Pancreas (tissue), 10 donors: ENCODE results near the gene RAB19. TPM values are rescaled to one million over a fixed set of nuclear protein-coding genes. Genes with fewer than 3 reads are reported as not detected.

Experiments used
- ATAC-seq, 4 donors: fragments of 200-7000 bp; cut with Tn5 transposase; one replicate each; pipeline versions ENCODE4 v1.8.0 to v1.9.1; 2020; ENCODE audit warnings: mild to moderate bottlenecking in 4 of 4, moderate library complexity in 4 of 4
- DNase-seq, 6 donors: peaks; one replicate each; pipeline ENCODE4 v3.0.0-alpha.2; 2020
- FAIRE-seq: peaks from 2 replicates; lab custom pipeline; 2012; peaks lifted over from hg19 to GRCh38; lab: Jason Lieb, UNC
- H3K27ac ChIP-seq, 4 donors: fragments of 200-600 bp; sonication (generic); 1 replicate in 3 of 4; 2 replicates in 1 of 4; pipeline versions ENCODE4 v1.5.0 to v1.8.0; 2020
- H3K27me3 ChIP-seq, 4 donors: fragments of 200-600 bp; one replicate each; pipeline ENCODE4 v1.8.0; 2021
- H3K36me3 ChIP-seq, 3 donors: fragments of 200-600 bp; sonication (generic) in 1 of 3; one replicate each; pipeline versions ENCODE4 v1.5.0 to v1.8.0; 2020 to 2021
- H3K4me1 ChIP-seq, 3 donors: fragments of 200-600 bp; one replicate each; pipeline ENCODE4 v1.8.0; 2021
- H3K4me3 ChIP-seq, 4 donors: fragments of 200-600 bp; sonication (generic) in 2 of 4; one replicate each; pipeline versions ENCODE4 v1.5.0 to v1.8.0; 2020 to 2021
- H3K9me3 ChIP-seq, 4 donors: fragments of 200-600 bp; one replicate each; pipeline ENCODE4 v1.8.0; 2021
- WGBS, 2 donors: extraction: QIAGEN DNeasy Blood & Tissue Kit; methylation state at CpG; one replicate each; pipeline ENCODE4 v1.1.7; 2013; 5-methylcytosine and 5-hydroxymethylcytosine counted together
- intact Hi-C, 3 donors: fragments of 100-400 bp; cut with DNase I; formaldehyde crosslinking; loops; one replicate each; pipeline versions ENCODE4 v1.11.1 to v1.14.2; 2022
- polyA plus RNA-seq, 2 donors: library from polyadenylated mRNA; stranded (reverse); fragments of 200-250 nt; gene quantifications; one replicate each; pipeline ENCODE4 v1.2.3, GENCODE V29; 2013
- total RNA-seq, 6 donors: library from RNA; stranded (reverse); fragmentation: NEBNext Ultra II Directional in 4 of 6; extraction: Animal tissue kit (Norgen Biotek cat#: 25700) in 4 of 6; gene quantifications; one replicate each; pipeline versions ENCODE4 v1.2.1 to v1.2.4, GENCODE V29; 2021 to 2023
- TF ChIP-seq, protein P1 (sequence below), 4 donors: fragments of 200-600 bp; sonication (generic) in 3 of 4; IDR thresholded peaks; one replicate each; pipeline versions ENCODE4 v1.5.0 to v1.8.0; 2021; ENCODE audit warnings: antibody characterized with exemption in 4 of 4
- donor health status: healthy with polysubstance abuse.
- donor health status: DM: no; HTN: no; CAD: no; lungs with moderate emphysema.
- donor health status: DM: no; HTN: no; CAD: no.
- donor health status: control.
- donor health status: control.
- donor health status: Bipolar disorder and iron deficiency.
- donor health status: DM: yes; HTN: yes; CAD: no.
- donor health status: DM: no; HTN: no; CAD: no.
- donor health status: DM: no; HTN: no; CAD: no.
- donor health status: DM: yes; HTN: yes; CAD: no.

The RAB19 gene
- total and polyA plus RNA-seq, 8 donors = 1.5 to 10.7 (median 6.1) TPM

GRCh38 chr7:140390466-140391190 lies 13.2 kb upstream of the RAB19 start:
- H3K4me3 ChIP-seq = no peak overlapping the region
- ATAC-seq = peak in 3 of 4 donors; percentile 16 to 66 (median 48)

GRCh38 chr7:140391634-140392033 lies 12.2 kb upstream of the RAB19 start:
- no peak overlapping the region for H3K4me3 ChIP-seq
- no peak overlapping the region for H3K27ac ChIP-seq
- FAIRE-seq (no peak), DNase-seq (no peak), ATAC-seq (no peak)
- intact Hi-C loops = no loop called here
- TF ChIP-seq, protein P1, sequence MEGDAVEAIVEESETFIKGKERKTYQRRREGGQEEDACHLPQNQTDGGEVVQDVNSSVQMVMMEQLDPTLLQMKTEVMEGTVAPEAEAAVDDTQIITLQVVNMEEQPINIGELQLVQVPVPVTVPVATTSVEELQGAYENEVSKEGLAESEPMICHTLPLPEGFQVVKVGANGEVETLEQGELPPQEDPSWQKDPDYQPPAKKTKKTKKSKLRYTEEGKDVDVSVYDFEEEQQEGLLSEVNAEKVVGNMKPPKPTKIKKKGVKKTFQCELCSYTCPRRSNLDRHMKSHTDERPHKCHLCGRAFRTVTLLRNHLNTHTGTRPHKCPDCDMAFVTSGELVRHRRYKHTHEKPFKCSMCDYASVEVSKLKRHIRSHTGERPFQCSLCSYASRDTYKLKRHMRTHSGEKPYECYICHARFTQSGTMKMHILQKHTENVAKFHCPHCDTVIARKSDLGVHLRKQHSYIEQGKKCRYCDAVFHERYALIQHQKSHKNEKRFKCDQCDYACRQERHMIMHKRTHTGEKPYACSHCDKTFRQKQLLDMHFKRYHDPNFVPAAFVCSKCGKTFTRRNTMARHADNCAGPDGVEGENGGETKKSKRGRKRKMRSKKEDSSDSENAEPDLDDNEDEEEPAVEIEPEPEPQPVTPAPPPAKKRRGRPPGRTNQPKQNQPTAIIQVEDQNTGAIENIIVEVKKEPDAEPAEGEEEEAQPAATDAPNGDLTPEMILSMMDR (IDR thresholded peaks at IDR 0.05) = no peak
- H3K4me1 ChIP-seq = peaks cover 0 to 7% (median 3%) of the 10 kb centered on the region in 3 donors
- WGBS, 2 donors = 78 to 79% methylated on average over 1 of the region's 1 CpG
- H3K27me3 ChIP-seq = no peaks in the 10 kb centered on the region
- H3K9me3 ChIP-seq = no peaks in the 10 kb centered on the region
- no peaks in the 10 kb centered on the region for H3K36me3 ChIP-seq

More at GRCh38 chr7:140390466-140391190, 13.2 kb upstream of the RAB19 start:
- TF ChIP-seq, protein P1 (IDR thresholded peaks at IDR 0.05) = no peak
- Histone ChIP-seq H3K9me3 (no peaks in the 10 kb centered on the region), H3K4me1 (no peaks in the 10 kb centered on the region), H3K36me3 (no peaks in the 10 kb centered on the region), H3K27me3 (no peaks in the 10 kb centered on the region), H3K27ac (no peak overlapping the region)
- WGBS, 2 donors = 71 to 73% methylated on average over 8 of the region's 8 CpGs
- FAIRE-seq (no peak), DNase-seq (no peak)
- intact Hi-C loops = no loop called here

- Histone ChIP-seq H3K4me1 (peaks cover 2 to 11% (median 5%) of the 10 kb centered on the region in 3 donors), H3K9me3 (no peaks in the 10 kb centered on the region), H3K36me3 (no peaks in the 10 kb centered on the region), H3K4me3 (no peak overlapping the region), H3K27me3 (no peaks in the 10 kb centered on the region), H3K27ac (no peak overlapping the region)
- WGBS, 2 donors = 93 to 97% methylated on average over 12 of the region's 12 CpGs
- FAIRE-seq = no peak
- DNase-seq = peak in 1 of 6 donors; percentile 21
- ATAC-seq = no peak
- intact Hi-C loops = no loop called here
- TF ChIP-seq, protein P1 (IDR thresholded peaks at IDR 0.05) = no peak
These were observed 10.0 kb upstream of the RAB19 start for GRCh38 chr7:140393756-140394306.

DNA sequence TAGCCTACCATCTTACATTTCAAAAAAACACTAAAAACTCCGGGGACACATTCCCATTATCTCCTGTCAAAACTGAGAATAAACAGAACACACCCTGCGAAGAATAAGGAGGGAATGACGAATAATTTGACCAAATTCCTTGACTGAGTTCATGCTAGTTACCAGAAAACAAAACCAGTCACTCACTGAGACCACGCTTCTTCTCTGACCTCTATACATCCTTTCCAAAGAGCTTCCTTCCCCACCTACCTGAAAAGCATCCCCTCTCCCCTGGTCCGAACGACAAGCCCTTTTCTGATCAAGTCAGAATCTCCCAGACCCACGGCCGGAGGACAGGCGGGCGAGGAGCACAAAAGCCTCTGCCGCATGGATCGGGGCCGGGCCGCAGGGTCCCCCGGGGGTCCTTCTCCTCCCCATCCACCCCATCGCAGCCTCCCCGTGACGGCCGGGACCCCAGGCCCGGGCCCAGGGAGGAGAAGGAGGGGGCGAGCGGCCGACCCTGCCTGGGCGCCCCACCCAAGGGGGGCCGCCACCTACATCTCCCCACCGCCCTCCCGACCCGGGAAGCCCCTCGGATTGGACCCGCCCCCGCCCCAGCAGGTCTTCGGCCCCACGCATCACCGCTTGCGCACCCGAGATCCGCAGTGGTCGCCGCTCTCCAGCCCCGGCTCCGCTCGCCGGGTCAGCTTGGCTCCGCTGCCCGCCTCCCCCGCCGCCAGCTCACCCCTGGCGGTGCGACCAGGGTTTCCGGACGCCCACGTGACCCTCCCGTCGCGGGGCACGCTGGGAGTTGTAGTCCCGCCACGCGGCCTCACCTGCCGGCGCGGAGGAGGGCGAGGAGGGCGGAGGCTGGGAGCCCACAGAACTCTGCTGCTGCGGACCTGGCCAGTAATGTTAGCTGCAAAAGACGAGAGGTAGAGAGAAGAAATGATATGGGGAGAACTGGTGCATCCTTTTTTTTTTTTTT lies 5.8 kb upstream of the RAB19 start, which contains the start of gene SLC37A3:
Gene SLC37A3 (minus strand): TSS at position 747 of the 967 bp plus-strand sequence. CDS start 16,004 bp downstream, outside the sequence.
- Histone ChIP-seq H3K36me3 (no peaks in the 10 kb centered on the region), H3K4me1 (peaks cover 3 to 17% (median 5%) of the 10 kb centered on the region in 3 donors), H3K4me3 (peak within 1 kb of the TSS; percentile 78 to 99 (median 93)), H3K9me3 (no peaks in the 10 kb centered on the region), H3K27ac (peak within 1 kb of the TSS; percentile 73 to 88 (median 84)), H3K27me3 (no peaks in the 10 kb centered on the region)
- 0% methylated on average over 57 to 66 of the region's 66 CpGs for whole genome bisulfite sequencing, 2 donors
- intact Hi-C loops = no loop called here
- FAIRE-seq = no peak
- peak; percentile 87 to 96 (median 90) for DNase-seq
- TF ChIP-seq, protein P1 (IDR thresholded peaks at IDR 0.05) = no peak
- peak; percentile 97 to 99 (median 98) for ATAC-seq
